Stomach smooth muscle (tissue), 2 donors: ENCODE data around the gene MON2.
"Not testable (repeated sequence)": the region's sequence is repeated elsewhere in the genome, so short reads cannot be mapped to it uniquely, and the experiment has no call there.

ENCODE experiments used
- H3K27ac ChIP-seq: one replicate; pipeline ENCODE4 v1.7.0; 2013; ENCODE audit warnings: mild to moderate bottlenecking, low read length, inconsistent platforms
- H3K27me3 ChIP-seq, 2 donors: one replicate each; pipeline ENCODE4 v1.7.0; 2013; ENCODE audit warnings: low read length in 2 of 2; ENCODE audit not compliant: insufficient read depth in 2 of 2, control insufficient read depth in 1 of 2
- H3K36me3 ChIP-seq, 2 donors: one replicate each; pipeline ENCODE4 v1.7.0; 2013; ENCODE audit warnings: low read length in 2 of 2; ENCODE audit not compliant: control insufficient read depth in 2 of 2, insufficient read depth in 2 of 2
- H3K4me1 ChIP-seq: one replicate; pipeline ENCODE4 v1.7.0; 2013; ENCODE audit warnings: low read length; ENCODE audit not compliant: control insufficient read depth, insufficient read depth
- H3K4me3 ChIP-seq, 2 donors: one replicate each; pipeline ENCODE4 v1.7.0; 2013; ENCODE audit warnings: low read length in 2 of 2
- H3K9ac ChIP-seq, 2 donors: one replicate each; pipeline ENCODE4 v1.7.0; 2013; ENCODE audit warnings: low read length in 2 of 2, mild to moderate bottlenecking in 1 of 2
- H3K9me3 ChIP-seq, 2 donors: one replicate each; pipeline ENCODE4 v1.7.0; 2013; ENCODE audit warnings: low read length in 2 of 2; ENCODE audit not compliant: control insufficient read depth in 2 of 2
- donor health status: healthy.
- donor health status: Pancreatic carcinoma.

Gene MON2

DNA sequence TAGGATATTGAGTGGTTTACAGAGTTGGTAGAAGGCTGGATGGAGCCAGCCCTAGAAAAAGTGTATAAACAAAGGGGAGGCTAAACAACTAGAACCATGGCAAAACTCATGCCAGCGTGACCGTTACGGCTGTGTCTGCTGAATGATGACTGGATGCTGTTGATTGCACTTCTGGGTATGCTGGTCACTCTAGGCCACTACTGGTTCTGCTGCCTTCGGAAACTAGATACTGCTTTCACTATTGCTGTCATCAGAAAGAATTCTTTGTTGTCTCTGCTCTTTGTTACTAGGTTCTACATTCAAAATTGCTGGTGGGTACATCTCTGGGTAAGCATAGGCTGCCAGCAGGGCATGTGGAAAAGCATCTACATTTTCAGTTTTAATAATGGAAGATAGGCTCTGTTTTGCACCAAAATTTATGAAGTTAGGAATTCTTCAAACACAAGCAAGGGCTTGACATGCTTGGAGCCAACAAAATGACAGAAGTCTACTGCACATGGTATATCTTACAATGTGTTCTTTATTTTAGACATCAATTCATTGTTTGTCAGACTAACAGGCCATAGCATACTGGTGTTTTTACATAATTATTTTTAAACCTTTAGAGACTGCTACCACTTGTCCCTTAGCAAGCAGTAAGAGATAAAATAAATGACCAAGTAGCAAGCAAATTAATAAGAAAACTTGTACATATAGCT lies 15.4 kb downstream of the MON2 start:
- Histone ChIP-seq H3K4me1 (no peaks in the 10 kb centered on the region), H3K27me3 (no peaks in the 10 kb centered on the region), H3K9ac (no peak overlapping the region)

GRCh38 chr12:62482769-62483168 lies 16.1 kb downstream of the MON2 start:
- H3K9me3 ChIP-seq = no peaks in the 10 kb centered on the region
- H3K27me3 ChIP-seq = no peaks in the 10 kb centered on the region
- no peak overlapping the region for H3K27ac ChIP-seq
- H3K4me1 ChIP-seq = no peaks in the 10 kb centered on the region
- no peak overlapping the region for H3K9ac ChIP-seq
- H3K36me3 ChIP-seq = peaks cover 0 to 2% of the 10 kb centered on the region in 2 donors
- H3K4me3 ChIP-seq = no peak overlapping the region

More for the DNA sequence above, 15.4 kb downstream of the MON2 start:
- peaks cover 0 to 7% of the 10 kb centered on the region in 2 donors for H3K36me3 ChIP-seq
- no peak overlapping the region for H3K27ac ChIP-seq
- no peaks in the 10 kb centered on the region for H3K9me3 ChIP-seq
- H3K4me3 ChIP-seq = no peak overlapping the region

DNA sequence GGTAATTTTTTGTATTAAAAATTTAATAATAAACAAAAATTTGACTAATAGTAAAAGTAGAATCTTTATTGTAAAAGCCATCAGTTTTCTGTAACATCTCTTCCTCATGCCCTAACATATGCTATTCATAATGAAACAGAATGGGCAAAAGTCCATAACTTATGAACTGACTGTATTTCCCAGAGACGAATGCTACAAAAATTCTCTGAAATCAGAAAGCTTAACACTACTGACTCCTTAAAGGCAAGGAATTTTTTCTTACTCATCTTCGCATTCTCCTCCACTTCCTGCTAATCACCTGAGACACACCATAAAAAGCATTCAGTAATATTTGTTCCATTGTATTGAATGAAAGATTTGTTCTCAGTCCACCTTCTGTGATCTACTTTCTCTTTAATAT lies 17.6 kb downstream of the MON2 start:
- Histone ChIP-seq H3K27ac (no peak overlapping the region), H3K27me3 (no peaks in the 10 kb centered on the region), H3K4me3 (no peak overlapping the region), H3K4me1 (no peaks in the 10 kb centered on the region), H3K9me3 (no peaks in the 10 kb centered on the region), H3K9ac (no peak overlapping the region), H3K36me3 (no peaks in the 10 kb centered on the region)

GRCh38 chr12:62505786-62506185 lies 39.2 kb downstream of the MON2 start:
- H3K9me3 ChIP-seq = no peaks in the 10 kb centered on the region
- peaks cover 3 to 16% of the 10 kb centered on the region in 2 donors for H3K36me3 ChIP-seq
- H3K4me3 ChIP-seq = no peak overlapping the region
- H3K27me3 ChIP-seq = no peaks in the 10 kb centered on the region
- no peak overlapping the region for H3K27ac ChIP-seq
- H3K4me1 ChIP-seq = no peaks in the 10 kb centered on the region
- H3K9ac ChIP-seq = no peak overlapping the region

GRCh38 chr12:62512901-62513300 lies 46.3 kb downstream of the MON2 start:
- Histone ChIP-seq H3K36me3 (peaks cover 0 to 3% of the 10 kb centered on the region in 2 donors), H3K27me3 (no peaks in the 10 kb centered on the region), H3K9me3 (no peaks in the 10 kb centered on the region), H3K9ac (no peak overlapping the region), H3K4me3 (no peak overlapping the region), H3K4me1 (no peaks in the 10 kb centered on the region), H3K27ac (no peak overlapping the region)

GRCh38 chr12:62514080-62514479 lies 47.5 kb downstream of the MON2 start:
- not testable (repeated sequence) for H3K27me3 ChIP-seq, H3K4me3 ChIP-seq, H3K9me3 ChIP-seq, H3K4me1 ChIP-seq, H3K27ac ChIP-seq, H3K9ac ChIP-seq, H3K36me3 ChIP-seq

DNA sequence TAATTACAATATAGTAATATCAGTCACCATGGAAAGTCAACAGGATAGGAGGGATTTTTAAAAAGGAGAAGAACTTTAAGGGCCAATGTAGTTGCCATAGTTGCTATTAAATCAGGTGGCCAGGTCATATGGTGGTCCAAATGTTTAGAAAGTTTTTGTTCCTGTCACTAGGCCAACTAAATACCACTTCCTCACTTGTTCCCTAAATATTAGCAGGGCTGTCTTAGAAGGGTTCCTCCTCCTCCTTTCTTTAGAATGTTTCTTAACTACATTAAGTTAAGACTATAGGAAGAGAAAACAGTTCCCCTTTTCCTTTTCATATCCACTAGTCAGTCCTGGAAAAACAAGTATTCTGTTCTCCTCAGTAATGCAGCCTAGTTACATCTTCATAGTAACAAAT lies 50.3 kb downstream of the MON2 start:
- peaks cover 3% of the 10 kb centered on the region in 2 donors for H3K36me3 ChIP-seq
- no peak overlapping the region for H3K9ac ChIP-seq
- H3K4me3 ChIP-seq = no peak overlapping the region
- no peaks in the 10 kb centered on the region for H3K9me3 ChIP-seq
- no peaks in the 10 kb centered on the region for H3K4me1 ChIP-seq
- H3K27ac ChIP-seq = no peak overlapping the region
- no peaks in the 10 kb centered on the region for H3K27me3 ChIP-seq

GRCh38 chr12:62517887-62518286 lies 51.3 kb downstream of the MON2 start:
- Histone ChIP-seq H3K4me3 (no peak overlapping the region), H3K4me1 (no peaks in the 10 kb centered on the region), H3K27ac (no peak overlapping the region), H3K36me3 (peaks cover 3% of the 10 kb centered on the region in 2 donors), H3K9me3 (no peaks in the 10 kb centered on the region), H3K27me3 (no peaks in the 10 kb centered on the region), H3K9ac (no peak overlapping the region)

DNA sequence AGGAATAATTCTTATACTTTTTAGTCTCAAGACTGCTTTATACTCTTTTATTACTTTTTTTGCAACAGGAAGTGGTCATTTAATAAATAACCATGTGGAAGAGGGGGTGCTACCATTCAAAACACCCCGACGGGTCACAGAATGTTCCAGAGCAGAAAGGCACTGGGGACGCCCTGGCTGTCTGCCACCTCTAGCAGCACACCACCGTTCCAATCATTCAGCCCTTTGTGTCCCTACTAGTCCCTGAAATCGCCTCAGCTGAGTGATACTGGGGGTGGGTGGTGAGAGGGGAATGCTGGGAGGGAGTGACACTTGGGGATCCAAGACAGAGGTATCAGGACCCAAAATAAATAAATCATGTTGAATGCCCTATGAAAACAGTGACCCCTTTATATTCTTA lies 52.4 kb downstream of the MON2 start:
- Histone ChIP-seq H3K36me3 (peaks cover 3% of the 10 kb centered on the region in 2 donors), H3K27ac (no peak overlapping the region)

DNA sequence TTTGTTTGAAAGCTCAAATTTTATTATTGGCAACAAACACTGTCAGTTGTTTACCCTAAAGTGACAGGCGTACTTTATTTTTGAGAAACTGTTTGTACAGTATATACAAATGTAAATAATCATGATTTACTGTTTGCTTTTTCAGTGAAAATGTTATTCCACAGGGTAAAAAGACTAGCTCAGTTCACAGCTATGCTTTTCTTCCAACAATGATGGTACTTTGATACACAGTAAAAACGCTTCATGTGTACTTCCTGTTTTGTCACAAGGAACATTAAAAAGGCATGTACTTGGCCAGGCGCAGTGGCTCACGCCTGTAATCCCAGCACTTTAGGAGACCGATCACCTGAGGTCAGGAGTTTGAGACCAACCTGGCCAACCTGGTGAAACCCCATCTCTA lies 53.7 kb downstream of the MON2 start:
- Histone ChIP-seq H3K4me1 (no peaks in the 10 kb centered on the region), H3K9ac (no peak overlapping the region), H3K9me3 (no peaks in the 10 kb centered on the region), H3K4me3 (no peak overlapping the region), H3K36me3 (peaks cover 3% of the 10 kb centered on the region in 2 donors), H3K27me3 (no peaks in the 10 kb centered on the region), H3K27ac (no peak overlapping the region)

More for the DNA sequence above, 52.4 kb downstream of the MON2 start:
- Histone ChIP-seq H3K4me1 (no peaks in the 10 kb centered on the region), H3K9me3 (no peaks in the 10 kb centered on the region), H3K27me3 (no peaks in the 10 kb centered on the region), H3K9ac (no peak overlapping the region), H3K4me3 (no peak overlapping the region)

DNA sequence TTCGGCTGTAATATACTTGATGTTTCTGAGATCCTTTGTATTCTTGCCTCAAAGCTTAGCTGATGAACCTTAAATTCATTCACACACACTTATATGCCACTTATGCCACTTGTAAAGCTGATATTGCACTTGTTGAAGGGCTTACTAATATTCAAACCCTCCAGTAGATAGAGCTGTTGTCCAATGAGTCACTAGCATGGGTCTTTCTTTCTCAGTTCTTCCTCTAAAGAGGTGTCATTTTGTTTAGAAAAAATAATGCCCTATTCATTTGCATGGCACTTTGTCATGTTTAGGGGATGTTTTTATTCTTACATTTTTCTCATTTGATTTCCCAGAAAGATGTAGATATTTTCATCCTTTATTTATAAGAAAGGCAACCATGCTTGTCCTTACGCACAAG lies 56.4 kb downstream of the MON2 start:
- H3K27ac ChIP-seq = no peak overlapping the region
- no peaks in the 10 kb centered on the region for H3K9me3 ChIP-seq
- H3K4me3 ChIP-seq = no peak overlapping the region
- H3K9ac ChIP-seq = no peak overlapping the region
- peaks cover 3% of the 10 kb centered on the region in 2 donors for H3K36me3 ChIP-seq
- H3K4me1 ChIP-seq = no peaks in the 10 kb centered on the region
- no peaks in the 10 kb centered on the region for H3K27me3 ChIP-seq
